ENCODE data around the gene SV2C.

SV2C gene

DNA sequence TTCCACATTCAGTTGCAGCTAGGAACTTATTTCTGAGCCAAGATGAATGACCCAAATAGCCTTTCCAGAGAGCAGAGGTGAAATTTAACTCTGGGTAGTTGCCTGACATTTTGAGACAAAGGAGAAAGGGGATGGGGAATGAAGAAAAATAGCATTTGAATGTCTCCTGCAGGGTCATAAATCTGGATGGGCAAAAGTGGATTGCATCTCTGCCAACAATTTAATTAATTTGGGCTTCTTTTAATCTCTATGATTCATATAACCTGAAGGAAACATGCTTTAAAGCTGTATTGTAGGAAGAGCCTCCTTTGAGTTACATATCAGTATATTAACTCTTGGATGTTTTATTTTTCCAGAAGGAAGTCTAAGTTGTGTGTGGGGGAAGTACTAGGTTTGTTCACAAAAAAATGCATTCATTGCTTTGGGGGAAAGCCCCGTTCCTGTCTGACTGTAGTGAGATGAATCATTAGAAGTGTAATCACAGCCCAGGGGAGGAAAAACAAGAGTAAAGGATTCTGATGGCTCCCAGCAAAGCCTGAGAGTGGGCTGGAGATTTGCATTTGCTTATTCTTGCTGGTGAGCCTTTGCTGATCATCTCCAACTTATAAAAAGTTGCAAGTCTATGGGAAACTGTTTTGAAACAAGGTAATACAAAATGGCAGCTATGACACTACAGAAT, 186.9 kb downstream of the SV2C start:
- peak; percentile 43 for DNase-seq (ENCODE audit: low spot score)
- no peak for TF ChIP-seq CTCF (IDR thresholded peaks at IDR 0.05; ENCODE audit: extremely low read depth, missing control alignments)

GRCh38 chr5:76271836-76272235, 188.7 kb downstream of the SV2C start:
- no peak for TF ChIP-seq CTCF (IDR thresholded peaks at IDR 0.05; ENCODE audit: extremely low read depth, missing control alignments)
- no peak for DNase-seq (ENCODE audit: low spot score)

- no peak for TF ChIP-seq CTCF (IDR thresholded peaks at IDR 0.05; ENCODE audit: extremely low read depth, missing control alignments)
- no peak for DNase-seq (ENCODE audit: low spot score)
These were observed 190.2 kb downstream of the SV2C start for GRCh38 chr5:76273206-76273885.

GRCh38 chr5:76274571-76274970, 191.4 kb downstream of the SV2C start:
- no peak for TF ChIP-seq CTCF (IDR thresholded peaks at IDR 0.05; ENCODE audit: extremely low read depth, missing control alignments)
- no peak for DNase-seq (ENCODE audit: low spot score)

- TF ChIP-seq CTCF (IDR thresholded peaks at IDR 0.05; ENCODE audit: extremely low read depth, missing control alignments): no peak
- no peak for DNase-seq (ENCODE audit: low spot score)
These were observed 194.6 kb downstream of the SV2C start for GRCh38 chr5:76277736-76278135.

DNA sequence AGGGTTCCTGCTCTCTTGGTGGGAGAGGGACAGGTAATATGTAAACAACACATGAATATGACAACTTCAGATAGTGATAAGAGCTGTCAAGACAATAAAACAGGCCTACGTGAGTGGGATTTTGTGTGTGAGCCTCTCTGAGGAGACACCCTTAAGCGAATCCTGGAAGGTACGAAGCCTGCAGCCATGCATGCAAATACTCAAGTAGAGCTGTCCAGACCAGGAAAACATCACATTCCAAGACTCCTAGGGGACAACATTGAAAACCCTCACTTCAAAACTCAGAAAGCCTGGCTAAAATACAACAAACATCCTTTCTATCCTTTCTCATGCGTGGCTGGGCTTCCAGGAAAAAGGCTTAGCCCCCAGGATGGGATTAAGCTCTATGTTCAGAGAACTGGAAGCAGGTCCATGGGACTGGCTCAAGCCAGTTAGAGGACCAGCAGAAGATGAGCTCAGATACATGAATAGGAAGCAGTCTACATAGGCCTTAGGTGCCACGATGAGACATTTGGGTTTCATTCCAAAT, 195.1 kb downstream of the SV2C start:
- TF ChIP-seq CTCF (IDR thresholded peaks at IDR 0.05; ENCODE audit: extremely low read depth, missing control alignments): no peak
- DNase-seq (ENCODE audit: low spot score): no peak

- no peak for TF ChIP-seq CTCF (IDR thresholded peaks at IDR 0.05; ENCODE audit: extremely low read depth, missing control alignments)
- no peak for DNase-seq (ENCODE audit: low spot score)
These were observed 197.3 kb downstream of the SV2C start for GRCh38 chr5:76280494-76280893.

Data from GM20000 (cell line).